ENCODE results near the gene RAB10.

The RAB10 gene

DNA sequence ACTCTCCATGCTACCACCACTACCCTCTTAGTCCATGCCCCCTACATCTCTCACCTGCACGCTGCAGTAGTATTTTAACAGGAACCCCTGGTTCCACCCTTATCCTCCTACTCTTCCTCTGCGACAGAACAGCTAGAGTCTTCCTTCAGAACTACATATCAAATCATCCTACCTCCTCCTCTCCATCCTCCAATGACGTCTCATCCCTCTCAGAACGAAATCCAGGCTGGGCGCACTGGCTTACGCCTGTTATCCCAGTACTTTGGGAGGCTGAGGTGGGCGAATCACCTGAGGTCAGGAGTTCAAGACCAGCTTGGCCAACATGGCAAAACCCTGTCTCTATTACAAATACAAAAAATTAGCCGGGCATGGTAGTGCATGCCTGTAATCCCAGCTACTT, 41.3 kb upstream of the RAB10 start:
- no peak for TF ChIP-seq POLR2AphosphoS5 (IDR thresholded peaks at IDR 0.05; ENCODE audit: low read depth, low read length)
- TF ChIP-seq, protein P1, sequence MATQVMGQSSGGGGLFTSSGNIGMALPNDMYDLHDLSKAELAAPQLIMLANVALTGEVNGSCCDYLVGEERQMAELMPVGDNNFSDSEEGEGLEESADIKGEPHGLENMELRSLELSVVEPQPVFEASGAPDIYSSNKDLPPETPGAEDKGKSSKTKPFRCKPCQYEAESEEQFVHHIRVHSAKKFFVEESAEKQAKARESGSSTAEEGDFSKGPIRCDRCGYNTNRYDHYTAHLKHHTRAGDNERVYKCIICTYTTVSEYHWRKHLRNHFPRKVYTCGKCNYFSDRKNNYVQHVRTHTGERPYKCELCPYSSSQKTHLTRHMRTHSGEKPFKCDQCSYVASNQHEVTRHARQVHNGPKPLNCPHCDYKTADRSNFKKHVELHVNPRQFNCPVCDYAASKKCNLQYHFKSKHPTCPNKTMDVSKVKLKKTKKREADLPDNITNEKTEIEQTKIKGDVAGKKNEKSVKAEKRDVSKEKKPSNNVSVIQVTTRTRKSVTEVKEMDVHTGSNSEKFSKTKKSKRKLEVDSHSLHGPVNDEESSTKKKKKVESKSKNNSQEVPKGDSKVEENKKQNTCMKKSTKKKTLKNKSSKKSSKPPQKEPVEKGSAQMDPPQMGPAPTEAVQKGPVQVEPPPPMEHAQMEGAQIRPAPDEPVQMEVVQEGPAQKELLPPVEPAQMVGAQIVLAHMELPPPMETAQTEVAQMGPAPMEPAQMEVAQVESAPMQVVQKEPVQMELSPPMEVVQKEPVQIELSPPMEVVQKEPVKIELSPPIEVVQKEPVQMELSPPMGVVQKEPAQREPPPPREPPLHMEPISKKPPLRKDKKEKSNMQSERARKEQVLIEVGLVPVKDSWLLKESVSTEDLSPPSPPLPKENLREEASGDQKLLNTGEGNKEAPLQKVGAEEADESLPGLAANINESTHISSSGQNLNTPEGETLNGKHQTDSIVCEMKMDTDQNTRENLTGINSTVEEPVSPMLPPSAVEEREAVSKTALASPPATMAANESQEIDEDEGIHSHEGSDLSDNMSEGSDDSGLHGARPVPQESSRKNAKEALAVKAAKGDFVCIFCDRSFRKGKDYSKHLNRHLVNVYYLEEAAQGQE (IDR thresholded peaks at IDR 0.05; ENCODE audit: insufficient read depth in 1 of 2, low read depth in 2 of 2, low read length in 2 of 2), result no peak
- no peak for TF ChIP-seq FOXP2 (optimal IDR thresholded peaks at IDR 0.05; ENCODE audit: borderline replicate concordance, extremely low read depth, extremely low read length, insufficient read depth)
- no peak for TF ChIP-seq TAF1 (IDR thresholded peaks at IDR 0.05; ENCODE audit: borderline replicate concordance, insufficient read depth, low read length)
- no peak for TF ChIP-seq SIN3A (IDR thresholded peaks at IDR 0.05; ENCODE audit: borderline replicate concordance, insufficient read depth, low read length)

DNA sequence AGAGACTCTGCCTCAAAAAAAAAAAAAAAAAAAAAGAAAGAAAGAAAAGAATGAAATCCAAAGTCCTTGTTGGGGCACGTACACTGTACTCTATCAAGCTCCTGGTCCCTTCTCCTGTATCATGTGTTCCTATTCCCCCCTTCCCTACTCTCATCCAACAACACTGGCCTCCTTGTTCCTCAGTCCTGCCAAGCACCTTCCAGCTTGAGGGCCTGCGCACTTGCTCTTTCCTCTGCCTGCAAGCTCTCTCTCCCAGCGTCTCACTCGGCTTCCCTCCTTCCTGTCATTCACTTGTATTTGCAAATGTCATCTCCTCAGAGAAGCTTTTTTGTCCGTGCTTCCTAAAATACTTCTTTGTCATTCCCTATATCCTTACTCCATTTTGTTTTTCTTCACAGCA, 40.8 kb upstream of the RAB10 start:
- TF ChIP-seq, protein P1 (IDR thresholded peaks at IDR 0.05; ENCODE audit: insufficient read depth in 1 of 2, low read depth in 2 of 2, low read length in 2 of 2), result no peak
- TF ChIP-seq FOXP2 (optimal IDR thresholded peaks at IDR 0.05; ENCODE audit: borderline replicate concordance, extremely low read depth, extremely low read length, insufficient read depth) (no peak), POLR2AphosphoS5 (IDR thresholded peaks at IDR 0.05; ENCODE audit: low read depth, low read length) (no peak), TAF1 (IDR thresholded peaks at IDR 0.05; ENCODE audit: borderline replicate concordance, insufficient read depth, low read length) (no peak), SIN3A (IDR thresholded peaks at IDR 0.05; ENCODE audit: borderline replicate concordance, insufficient read depth, low read length) (no peak)

DNA sequence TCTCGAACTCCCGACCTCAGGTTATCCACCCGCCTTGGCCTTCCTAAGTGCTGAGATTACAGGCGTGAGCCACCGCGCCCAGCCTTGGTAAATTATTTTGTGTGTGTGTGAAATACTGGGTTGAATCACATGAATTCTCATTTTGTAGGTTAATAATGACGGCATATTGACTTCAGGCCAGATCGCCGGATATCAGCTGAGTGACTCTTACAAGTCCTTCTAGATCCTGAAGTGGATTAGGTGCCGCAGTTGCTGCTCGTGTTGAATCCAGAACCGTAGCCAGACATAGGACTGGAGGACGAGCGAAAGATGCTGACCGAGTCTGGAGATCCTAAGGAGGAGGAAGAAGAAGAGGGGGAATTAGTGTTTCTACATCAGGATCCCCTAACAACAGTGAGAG, 39.4 kb upstream of the RAB10 start:
- TF ChIP-seq POLR2AphosphoS5 (IDR thresholded peaks at IDR 0.05; ENCODE audit: low read depth, low read length), result no peak

DNA sequence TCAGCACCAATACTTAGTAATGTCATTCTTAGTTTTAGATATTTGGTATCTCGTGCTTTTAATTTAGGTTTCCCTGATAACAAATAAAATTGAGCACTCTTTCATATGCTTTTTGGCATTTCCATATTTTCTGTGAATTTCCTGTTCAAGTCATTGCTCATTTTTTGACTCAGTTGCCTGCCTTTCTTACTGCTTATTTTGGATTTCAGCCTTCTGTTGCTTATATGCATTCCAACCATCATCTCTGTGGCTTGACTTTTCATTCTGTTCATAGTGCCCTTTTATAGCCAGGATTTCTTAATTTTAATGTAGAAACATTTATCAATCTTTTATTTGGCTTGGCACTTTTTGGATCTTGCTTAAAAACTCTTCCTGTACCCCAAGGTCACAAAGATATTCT, 37.0 kb upstream of the RAB10 start:
- TF ChIP-seq SIN3A (IDR thresholded peaks at IDR 0.05; ENCODE audit: borderline replicate concordance, insufficient read depth, low read length) (no peak), FOXP2 (optimal IDR thresholded peaks at IDR 0.05; ENCODE audit: borderline replicate concordance, extremely low read depth, extremely low read length, insufficient read depth) (no peak), POLR2AphosphoS5 (IDR thresholded peaks at IDR 0.05; ENCODE audit: low read depth, low read length) (no peak), TAF1 (IDR thresholded peaks at IDR 0.05; ENCODE audit: borderline replicate concordance, insufficient read depth, low read length) (no peak)
- TF ChIP-seq, protein P1 (IDR thresholded peaks at IDR 0.05; ENCODE audit: insufficient read depth in 1 of 2, low read depth in 2 of 2, low read length in 2 of 2), result no peak

DNA sequence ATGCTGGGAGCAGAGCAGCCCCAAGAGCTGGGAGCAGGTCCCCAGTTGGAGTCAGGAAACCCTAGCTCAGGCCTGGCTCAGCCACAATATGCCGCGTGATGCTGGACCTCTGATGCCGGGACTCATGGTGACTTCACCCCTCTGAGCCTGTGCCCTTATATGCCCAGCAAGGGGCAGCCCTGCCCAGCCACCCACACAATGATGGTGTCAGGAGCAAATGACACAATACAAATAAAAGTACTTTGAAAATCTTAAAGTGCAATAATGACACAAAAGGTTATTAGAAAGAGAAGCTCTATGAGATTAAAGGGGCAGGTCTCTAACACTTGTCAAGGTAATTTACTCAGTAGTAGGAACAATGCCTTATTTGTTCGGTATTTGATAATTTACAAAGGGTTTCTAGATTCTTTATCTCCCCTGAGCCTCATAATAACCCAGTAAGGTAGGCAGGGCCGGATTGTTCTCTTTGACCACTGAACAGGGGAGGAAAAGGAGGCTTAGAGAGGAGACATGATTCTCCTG, 33.3 kb upstream of the RAB10 start:
- TF ChIP-seq, protein P1 (IDR thresholded peaks at IDR 0.05; ENCODE audit: insufficient read depth in 1 of 2, low read depth in 2 of 2, low read length in 2 of 2), result no peak
- TF ChIP-seq POLR2AphosphoS5 (IDR thresholded peaks at IDR 0.05; ENCODE audit: low read depth, low read length), result no peak
- no peak for TF ChIP-seq FOXP2 (optimal IDR thresholded peaks at IDR 0.05; ENCODE audit: borderline replicate concordance, extremely low read depth, extremely low read length, insufficient read depth)
- no peak for TF ChIP-seq SIN3A (IDR thresholded peaks at IDR 0.05; ENCODE audit: borderline replicate concordance, insufficient read depth, low read length)
- TF ChIP-seq TAF1 (IDR thresholded peaks at IDR 0.05; ENCODE audit: borderline replicate concordance, insufficient read depth, low read length), result no peak

All from PFSK-1 (cell line).